Limb (tissue), 2 donors: ENCODE results near the gene B3GALNT1.
"Not testable (repeated sequence)": the region's sequence is repeated elsewhere in the genome, so short reads cannot be mapped to it uniquely, and the experiment has no call there.

Experiments
- DNase-seq, 2 donors: peaks; one replicate each; pipeline ENCODE4 v3.0.0-alpha.2; 2016; ENCODE audit errors: extremely low spot score in 2 of 2

The B3GALNT1 gene

DNA sequence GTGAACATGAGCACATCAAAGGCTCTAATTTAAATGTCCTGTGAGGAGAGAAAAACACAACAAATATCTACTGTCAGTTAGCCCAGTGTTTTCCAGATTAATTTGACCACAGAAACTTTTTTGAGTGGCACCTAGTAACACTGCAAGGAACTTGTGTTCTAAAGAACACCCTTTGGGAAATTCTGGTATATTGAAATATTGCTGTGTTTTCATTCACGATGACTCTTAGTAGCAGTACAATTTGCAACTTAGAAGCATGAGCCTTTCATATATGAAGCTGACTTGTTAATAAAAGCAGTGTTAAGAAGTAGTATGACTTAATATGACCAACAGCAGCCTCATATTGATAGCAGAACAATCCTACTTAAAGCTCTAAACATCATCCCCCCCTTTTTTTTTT, 32.0 kb downstream of the B3GALNT1 start:
- DNase-seq = no peak

- DNase-seq = no peak
These were observed 32.4 kb downstream of the B3GALNT1 start for GRCh38 chr3:161072751-161073150.

- no peak for DNase-seq
These were observed 32.9 kb downstream of the B3GALNT1 start for GRCh38 chr3:161072211-161072621.

- DNase-seq = no peak
These were observed 34.0 kb downstream of the B3GALNT1 start for GRCh38 chr3:161070980-161071663.

GRCh38 chr3:161070252-161070930, 34.8 kb downstream of the B3GALNT1 start:
- no peak for DNase-seq

- DNase-seq = no peak
These were observed 35.5 kb downstream of the B3GALNT1 start for GRCh38 chr3:161069511-161070251.

DNA sequence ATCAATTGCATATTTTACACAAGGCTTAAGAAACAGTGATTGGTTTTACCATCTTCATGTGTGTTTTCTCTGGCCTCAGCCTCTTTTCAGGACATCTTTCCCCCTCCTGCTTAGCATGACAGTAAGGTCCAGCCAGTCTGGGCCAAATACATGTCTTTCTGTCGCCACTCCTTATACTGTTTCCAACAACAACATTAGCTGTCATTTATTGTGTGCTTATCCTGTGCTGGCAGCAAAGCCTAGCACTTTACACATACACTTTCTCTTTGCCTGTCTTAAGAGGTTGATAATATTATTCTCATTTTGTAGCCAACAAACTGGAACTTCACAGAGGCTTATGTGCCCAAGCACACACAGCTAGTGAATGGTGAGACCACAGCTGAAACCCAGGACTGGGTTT, 37.8 kb downstream of the B3GALNT1 start:
- no peak for DNase-seq

DNA sequence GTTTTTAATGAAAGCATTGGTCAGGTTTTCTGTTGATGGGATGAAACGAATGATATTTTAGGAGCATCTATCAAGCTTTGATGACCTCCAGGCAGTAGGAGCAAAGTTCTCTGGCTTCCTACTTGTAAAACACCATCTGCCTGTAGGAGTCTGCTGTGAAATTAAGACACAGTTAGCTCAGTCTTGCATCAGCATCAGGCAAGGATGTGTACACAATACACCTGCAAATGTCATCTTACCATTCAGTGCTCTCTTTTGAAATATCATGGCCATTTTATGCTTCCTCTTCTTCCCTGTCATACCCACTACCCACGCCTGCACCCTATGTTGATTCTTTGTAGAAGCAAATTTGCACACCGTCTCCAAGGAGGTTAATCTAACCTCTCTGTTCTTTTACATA, 38.2 kb downstream of the B3GALNT1 start:
- DNase-seq = no peak

DNA sequence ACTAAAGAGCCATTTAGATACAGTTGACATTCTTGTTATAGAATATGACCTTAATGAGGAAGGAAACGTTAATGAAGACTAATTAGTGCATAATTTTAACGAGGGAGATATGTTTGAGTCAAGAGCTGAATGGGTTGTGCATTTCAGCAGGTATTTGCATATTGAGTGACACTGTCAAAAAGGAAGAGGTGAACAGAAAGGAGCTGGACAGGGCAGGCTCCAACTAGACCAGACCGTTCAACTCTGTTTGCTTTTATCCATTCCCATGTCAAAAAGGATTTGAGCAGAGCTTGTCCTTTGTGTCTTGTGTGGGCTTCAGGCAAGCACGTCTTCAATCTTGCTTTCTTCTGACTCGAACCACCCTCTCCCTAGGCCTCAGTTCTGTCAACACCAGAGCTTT, 40.7 kb downstream of the B3GALNT1 start:
- no peak for DNase-seq

DNA sequence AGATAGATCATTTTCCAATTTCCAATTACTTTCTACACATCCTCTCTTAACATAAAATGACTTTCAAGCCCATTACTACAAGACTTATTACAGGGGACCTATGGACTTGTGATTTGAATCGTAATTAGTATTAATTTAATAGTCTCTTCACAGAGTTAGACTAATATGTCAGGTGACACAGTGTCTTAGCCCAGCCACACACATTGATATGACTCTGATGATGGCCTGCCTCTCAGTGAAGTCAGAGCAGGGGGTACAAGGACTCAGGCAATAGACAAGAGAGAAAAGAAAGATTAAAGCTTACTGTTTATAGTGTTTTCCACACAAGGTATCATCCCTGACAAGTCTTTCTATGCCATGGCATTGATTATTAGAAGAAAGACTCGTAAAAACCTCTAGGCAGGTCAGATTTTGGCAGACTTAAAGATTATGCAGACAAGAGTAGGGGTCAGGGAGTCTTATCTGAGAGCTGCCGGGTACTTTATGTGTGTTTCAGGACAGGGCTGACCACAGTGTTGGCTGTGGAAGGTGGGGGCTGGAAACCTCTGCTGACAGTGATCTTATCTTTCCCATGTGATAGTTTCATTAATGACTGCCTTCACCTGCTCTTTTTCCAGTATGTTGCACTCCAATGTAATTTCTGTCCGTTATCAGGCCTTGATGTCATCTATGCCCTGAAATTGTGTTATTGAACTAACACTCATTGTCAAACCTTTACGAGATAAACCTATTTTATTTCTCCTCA, 50.1 kb downstream of the B3GALNT1 start:
- no peak for DNase-seq

DNA sequence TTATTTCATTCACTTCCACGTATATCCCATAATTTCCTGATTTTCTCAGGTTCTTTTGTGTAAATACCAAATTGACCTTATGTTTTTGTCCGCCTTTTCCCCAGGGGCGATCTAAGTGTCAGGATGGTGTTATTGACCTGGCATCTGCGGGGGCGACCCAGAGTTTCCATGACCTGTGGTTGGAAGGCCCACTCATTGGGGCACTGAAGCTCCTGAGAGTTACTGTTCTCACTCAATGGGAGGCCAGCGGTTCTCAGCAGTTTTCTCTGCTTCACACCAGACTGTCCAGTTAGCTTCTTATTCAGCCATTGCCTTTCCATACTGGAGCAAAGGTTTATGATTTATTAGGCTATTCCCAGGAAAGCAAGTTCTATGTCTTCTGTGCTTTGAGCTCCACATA, 53.3 kb downstream of the B3GALNT1 start:
- no peak for DNase-seq

DNA sequence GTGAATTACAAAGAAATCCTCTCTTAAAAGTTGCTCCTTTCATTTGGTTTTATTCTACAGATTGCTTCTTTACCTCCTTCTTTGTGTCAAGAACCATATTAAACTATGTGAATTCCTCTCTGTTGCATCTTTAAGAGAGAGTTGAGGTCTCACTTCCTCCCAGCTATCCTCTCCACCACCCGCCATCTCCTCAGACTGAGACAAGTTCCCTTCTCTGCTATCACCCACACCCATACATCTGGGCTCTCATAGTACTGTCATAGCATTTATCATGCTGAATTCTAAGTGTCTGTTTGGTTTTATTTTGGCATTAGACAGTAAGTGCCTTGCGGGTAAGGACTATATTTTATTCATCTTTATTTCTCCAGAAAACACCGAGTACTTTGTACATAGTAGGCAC, 54.2 kb downstream of the B3GALNT1 start:
- no peak for DNase-seq

- no peak for DNase-seq
These were observed 55.4 kb downstream of the B3GALNT1 start for GRCh38 chr3:161049683-161050248.

GRCh38 chr3:161043336-161044035, 61.7 kb downstream of the B3GALNT1 start:
- DNase-seq = no peak

GRCh38 chr3:161042023-161042501, 63.1 kb downstream of the B3GALNT1 start:
- DNase-seq = no peak

DNA sequence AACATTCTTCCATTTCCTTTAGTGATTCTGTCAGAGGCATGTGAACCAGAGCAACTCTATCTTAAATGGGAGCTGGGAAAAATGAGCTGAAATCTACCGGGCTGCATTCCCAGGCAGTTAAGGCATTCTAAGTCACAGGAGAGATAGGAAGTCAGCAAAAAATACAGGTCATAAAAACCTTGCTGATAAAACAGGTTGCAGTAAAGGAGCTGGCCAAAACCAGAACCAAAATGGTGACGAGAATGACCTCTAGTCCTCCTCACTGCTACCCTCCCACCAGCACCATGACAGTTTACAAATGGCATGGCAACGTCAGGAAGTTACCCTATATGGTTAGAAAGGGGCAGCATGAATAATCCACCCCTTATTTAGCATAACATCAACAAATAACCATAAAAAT, 66.4 kb downstream of the B3GALNT1 start:
- no peak for DNase-seq

GRCh38 chr3:161035711-161036110, 69.4 kb downstream of the B3GALNT1 start:
- DNase-seq = no peak

DNA sequence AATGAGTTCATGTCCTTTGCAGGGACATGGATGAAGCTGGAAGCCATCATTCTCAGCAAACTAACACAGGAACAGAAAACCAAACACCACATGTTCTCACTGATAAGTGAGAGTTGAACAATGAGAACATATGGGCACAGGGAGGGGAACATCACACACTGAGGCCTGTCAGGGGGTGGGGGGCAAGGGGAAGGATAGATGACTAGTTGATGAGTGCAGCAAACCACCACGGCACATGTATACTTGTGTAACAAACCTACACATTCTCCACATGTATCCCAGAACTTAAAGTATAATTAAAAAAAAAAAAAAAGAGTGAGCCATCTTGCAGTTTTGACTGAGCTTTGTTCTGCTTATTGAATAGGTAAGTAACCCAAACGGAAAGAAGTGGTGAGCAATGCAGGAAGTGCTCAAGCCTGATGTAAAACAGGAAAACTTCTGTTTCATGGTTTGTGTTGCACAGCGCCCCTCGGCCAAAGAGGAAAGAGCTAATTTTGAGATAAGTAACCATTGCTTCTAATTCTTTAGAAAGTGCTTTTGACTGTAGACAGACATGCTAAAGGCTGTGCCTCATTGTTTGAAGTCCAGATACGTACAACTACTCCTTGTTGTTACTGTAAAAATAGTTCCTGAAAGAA, 70.1 kb downstream of the B3GALNT1 start:
- DNase-seq = not testable (repeated sequence)
